ENCODE measurements around the gene COL4A2.

GRCh38 chr13:110368408-110368807, 61.3 kb downstream of the COL4A2 start:
- TF ChIP-seq CTCF (conservative IDR thresholded peaks at IDR 0.05; ENCODE audit: low read length) (no peak), EZH2phosphoT487 (IDR thresholded peaks at IDR 0.05; ENCODE audit: borderline replicate concordance) (no peak)
